KBM-7 (cell line): Measurements from ENCODE around the gene SOX5.

Experiments used
- DNase-seq: peaks from one replicate; pipeline ENCODE4 v3.0.0-alpha.2; 2015
- in situ Hi-C: fragments of 300-500 bp; cut with MboI; formaldehyde crosslinking; loops from 2 replicates; pipeline ENCODE4 v1.14.3; 2020; ENCODE audit warnings: low sequenced_read_pairs, low pct_unique_long_range_greater_than_20kb, mixed read lengths

SOX5 gene

GRCh38 chr12:23949348-23950209 is at the start of gene SOX5:
TSS of gene SOX5 (minus strand) at chr12:23949670. CDS start at chr12:23949601, 69 bp downstream.
- DNase-seq = no peak

GRCh38 chr12:23987046-23987445 is 37.6 kb upstream of the SOX5 start:
- in situ Hi-C loops = no loop called here
- no peak for DNase-seq

More at GRCh38 chr12:23949348-23950209, at the start of gene SOX5:
- in situ Hi-C loops = no loop called here

- in situ Hi-C loops = no loop called here
- no peak for DNase-seq
These were observed 31.4 kb upstream of the SOX5 start for GRCh38 chr12:23980826-23981225.

GRCh38 chr12:23964812-23965211 is 15.3 kb upstream of the SOX5 start:
- DNase-seq = no peak
- in situ Hi-C loops = no loop called here

GRCh38 chr12:23959826-23960225 is 10.4 kb upstream of the SOX5 start:
- no peak for DNase-seq
- in situ Hi-C loops = no loop called here

GRCh38 chr12:23954332-23954731 is 4.9 kb upstream of the SOX5 start:
- in situ Hi-C loops = no loop called here
- no peak for DNase-seq

- no peak for DNase-seq
- in situ Hi-C loops = no loop called here
These were observed 2.6 kb upstream of the SOX5 start for GRCh38 chr12:23952071-23952470.

GRCh38 chr12:23950775-23951451 is 1.4 kb upstream of the SOX5 start:
- in situ Hi-C loops = no loop called here
- DNase-seq = no peak

- in situ Hi-C loops = no loop called here
- DNase-seq = no peak
These were observed 822 bp upstream of the SOX5 start for GRCh38 chr12:23950210-23950774.

GRCh38 chr12:23948291-23948690 is 1.2 kb downstream of the SOX5 start:
- no peak for DNase-seq

GRCh38 chr12:23947395-23947794 is 2.1 kb downstream of the SOX5 start:
- no peak for DNase-seq
- in situ Hi-C loops = no loop called here

More at GRCh38 chr12:23948291-23948690, 1.2 kb downstream of the SOX5 start:
- in situ Hi-C loops = no loop called here

- DNase-seq = no peak
- in situ Hi-C loops = no loop called here
These were observed 4.2 kb downstream of the SOX5 start for GRCh38 chr12:23945249-23945648.

GRCh38 chr12:23944067-23944466 is 5.4 kb downstream of the SOX5 start:
- no peak for DNase-seq
- in situ Hi-C loops = no loop called here

- in situ Hi-C loops = no loop called here
- no peak for DNase-seq
These were observed 6.6 kb downstream of the SOX5 start for GRCh38 chr12:23942841-23943240.

GRCh38 chr12:23941780-23942179 is 7.7 kb downstream of the SOX5 start:
- in situ Hi-C loops = no loop called here
- no peak for DNase-seq

GRCh38 chr12:23938422-23938821 is 11.0 kb downstream of the SOX5 start:
- no peak for DNase-seq
- in situ Hi-C loops = no loop called here

GRCh38 chr12:23931176-23931575 is 18.3 kb downstream of the SOX5 start:
- no peak for DNase-seq
- in situ Hi-C loops = no loop called here

GRCh38 chr12:23930599-23930998 is 18.9 kb downstream of the SOX5 start:
- DNase-seq = no peak
- in situ Hi-C loops = no loop called here

- in situ Hi-C loops = no loop called here
These were observed 19.6 kb downstream of the SOX5 start for GRCh38 chr12:23929906-23930305.

GRCh38 chr12:23927907-23928306 is 21.6 kb downstream of the SOX5 start:
- in situ Hi-C loops = no loop called here
- no peak for DNase-seq

More at GRCh38 chr12:23929906-23930305, 19.6 kb downstream of the SOX5 start:
- no peak for DNase-seq
